Endothelial cell of umbilical vein (primary cell): Measurements from ENCODE around the gene PDLIM5. TPM values are rescaled to one million over a fixed set of nuclear protein-coding genes. Genes with fewer than 3 reads are reported as not detected.
A peak's percentile ranks its signal among the peaks of the same experiment; 100 is the strongest.

ENCODE experiments used
- BruUV-seq: library from RNA; stranded (reverse); fragments of 400-500 nt; replicated peaks from 2 replicates; lab custom pipeline; 2021; lab: Mats Ljungman, UMichigan
- CTCF ChIA-PET: fragments of 300-600, 350-600 bp; sonication (Branson Sonifier 250); formaldehyde crosslinking; loops from one replicate; lab custom pipeline; 2021; ENCODE audit warnings: antibody characterized with exemption, inconsistent platforms; lab: Charles Lee
- POLR2A ChIA-PET: fragments of 300-600, 350-600 bp; sonication (Branson Sonifier 250); formaldehyde crosslinking; loops from one replicate; lab custom pipeline; 2021; ENCODE audit warnings: antibody characterized with exemption, inconsistent platforms; lab: Charles Lee
- DNase-seq: peaks from one replicate; pipeline ENCODE4 v3.0.0-alpha.2; 2011; ENCODE audit warnings: low read depth, low spot score
- FAIRE-seq: peaks from 2 replicates; lab custom pipeline; 2011; peaks lifted over from hg19 to GRCh38; lab: Jason Lieb, UNC
- H2AFZ ChIP-seq: 2 replicates; pipeline ENCODE4 v1.6.0; 2012; ENCODE audit warnings: low read depth, low read length, control low read depth, inconsistent platforms
- H3K27ac ChIP-seq: 2 replicates; pipeline ENCODE4 v1.5.1; 2011; ENCODE audit warnings: low read depth, mild to moderate bottlenecking, control low read depth, low read length, moderate library complexity; ENCODE audit not compliant: insufficient read depth
- H3K27me3 ChIP-seq, 2 experiments: 2 replicates each; pipeline versions ENCODE4 v1.6.0 to v1.6.1; 2011; ENCODE audit warnings: low read length in 2 of 2, mixed read lengths in 1 of 2; ENCODE audit not compliant: control insufficient read depth in 2 of 2, insufficient read depth in 2 of 2
- H3K36me3 ChIP-seq, 2 experiments: 2 replicates in 1 of 2; 3 replicates in 1 of 2; pipeline ENCODE4 v1.5.1; 2011; ENCODE audit warnings: low read length in 2 of 2, mild to moderate bottlenecking in 1 of 2, moderate library complexity in 1 of 2; ENCODE audit not compliant: control insufficient read depth in 2 of 2, insufficient read depth in 2 of 2; ENCODE audit errors: extremely low read depth in 1 of 2
- H3K4me1 ChIP-seq: 3 replicates; pipeline ENCODE4 v1.5.1; 2011; ENCODE audit warnings: mild to moderate bottlenecking, low read length; ENCODE audit not compliant: control insufficient read depth, insufficient read depth; ENCODE audit errors: extremely low read depth
- H3K4me2 ChIP-seq: 2 replicates; pipeline ENCODE4 v1.6.1; 2011; ENCODE audit warnings: low read length, control low read depth, mixed read lengths; ENCODE audit not compliant: insufficient read depth
- H3K4me3 ChIP-seq, 3 experiments: fragments of 200-600 bp in 1 of 3; sonication (generic), shearing (Covaris generic) in 1 of 3; replicated peaks in 1 of 3; 2 replicates each; pipeline ENCODE4 v1.5.1; 2011 to 2016; ENCODE audit warnings: control low read depth in 3 of 3, low read length in 3 of 3, mild to moderate bottlenecking in 2 of 3, inconsistent platforms in 1 of 3, low read depth in 1 of 3, moderate library complexity in 1 of 3; ENCODE audit not compliant: insufficient read depth in 1 of 3
- H3K79me2 ChIP-seq: 2 replicates; pipeline ENCODE4 v1.6.0; 2012; ENCODE audit warnings: low read length, inconsistent platforms; ENCODE audit not compliant: control insufficient read depth, insufficient read depth
- H3K9ac ChIP-seq: replicated peaks from 2 replicates; pipeline ENCODE3; 2011; ENCODE audit warnings: low read length, control low read depth; ENCODE audit not compliant: insufficient read depth; ENCODE audit errors: extremely low read depth
- H3K9me1 ChIP-seq: replicated peaks from 3 replicates; pipeline ENCODE4 v1.6.0; 2011; ENCODE audit warnings: mild to moderate bottlenecking, low read length; ENCODE audit not compliant: control insufficient read depth, insufficient read depth; ENCODE audit errors: extremely low read depth
- H3K9me3 ChIP-seq: replicated peaks from 2 replicates; pipeline ENCODE4 v1.5.1; 2012; ENCODE audit warnings: low read length, inconsistent platforms; ENCODE audit not compliant: control insufficient read depth, insufficient read depth
- H4K20me1 ChIP-seq: replicated peaks from 2 replicates; pipeline ENCODE3; 2011; ENCODE audit warnings: mild to moderate bottlenecking, low read length; ENCODE audit not compliant: control insufficient read depth, insufficient read depth; ENCODE audit errors: extremely low read depth
- CTCF ChIP-seq, 2 donors: IDR thresholded peaks; 1 replicate in 1 of 2; 2 replicates in 1 of 2; pipeline ENCODE4 v1.5.1; 2011; ENCODE audit warnings: low read length in 2 of 2, mild to moderate bottlenecking in 2 of 2, moderate library complexity in 2 of 2, control low read depth in 1 of 2, inconsistent platforms in 1 of 2, low read depth in 1 of 2; ENCODE audit not compliant: insufficient read depth in 1 of 2; ENCODE audit errors: extremely low read depth in 1 of 2
- EZH2 ChIP-seq: IDR thresholded peaks from 2 replicates; pipeline ENCODE4 v1.6.1; 2012; ENCODE audit warnings: borderline replicate concordance, low read depth, mild to moderate bottlenecking, moderate library complexity, low read length, inconsistent platforms; ENCODE audit not compliant: severe bottlenecking
- FOS ChIP-seq: IDR thresholded peaks from 2 replicates; pipeline ENCODE4 v1.6.1; 2011; ENCODE audit warnings: mild to moderate bottlenecking, low read length, moderate library complexity, borderline replicate concordance; ENCODE audit not compliant: insufficient read depth
- GATA2 ChIP-seq: IDR thresholded peaks from 2 replicates; pipeline ENCODE4 v1.7.0; 2011; ENCODE audit warnings: low read depth, mild to moderate bottlenecking, moderate library complexity, mixed read lengths, low read length; ENCODE audit not compliant: insufficient read length, insufficient read depth
- JUN ChIP-seq: IDR thresholded peaks from 2 replicates; pipeline ENCODE4 v1.6.1; 2011; ENCODE audit warnings: borderline replicate concordance, low read depth; ENCODE audit not compliant: insufficient read length, insufficient read depth
- MYC ChIP-seq: IDR thresholded peaks from one replicate; pipeline ENCODE4 v1.6.1; 2011; ENCODE audit warnings: mild to moderate bottlenecking, low read depth, low read length
- POLR2A ChIP-seq: IDR thresholded peaks from 2 replicates; pipeline ENCODE4 v1.6.1; 2012; ENCODE audit warnings: low read depth, mild to moderate bottlenecking, control low read depth, low read length
- POLR2AphosphoS5 ChIP-seq: IDR thresholded peaks from 2 replicates; pipeline ENCODE4 v1.6.1; 2012; ENCODE audit warnings: low read depth, mild to moderate bottlenecking, control low read depth, low read length, moderate library complexity; ENCODE audit not compliant: insufficient read depth
- dilution Hi-C: fragments of 300-500 bp; cut with MboI; formaldehyde crosslinking; loops from one replicate; pipeline ENCODE4 v1.15.0; 2019; ENCODE audit warnings: low sequenced_read_pairs; ENCODE audit not compliant: extremely low pct_ligation_motif_present
- intact Hi-C: fragments of 100-400 bp; cut with micrococcal nuclease; formaldehyde crosslinking; loops from one replicate; pipeline ENCODE4 v1.10.0; 2022
- polyA plus RNA-seq, 4 experiments: library from polyadenylated mRNA; depleted of rRNA in 3 of 4; stranded (reverse) in 3 of 4; unstranded in 1 of 4; fragments of >200 nt; gene quantifications; 2 replicates each; pipeline versions ENCODE4 v1.2.1 to v1.2.3, GENCODE V29; 2011 to 2012; ENCODE audit warnings: missing spikeins in 1 of 4
- total RNA-seq: library from RNA; stranded (reverse); gene quantifications from 2 replicates; pipeline ENCODE4 v1.2.3, GENCODE V29; 2021
- TF ChIP-seq, protein P1 (sequence below): IDR thresholded peaks from 2 replicates; pipeline ENCODE4 v1.6.1; 2011; ENCODE audit not compliant: insufficient read depth, insufficient read length

PDLIM5 gene
- total and polyA plus RNA-seq, 2 donors (not counting 3 experiments of a cell fraction or from before 2014, with no cell fraction given), result 243 to 310 TPM

DNA sequence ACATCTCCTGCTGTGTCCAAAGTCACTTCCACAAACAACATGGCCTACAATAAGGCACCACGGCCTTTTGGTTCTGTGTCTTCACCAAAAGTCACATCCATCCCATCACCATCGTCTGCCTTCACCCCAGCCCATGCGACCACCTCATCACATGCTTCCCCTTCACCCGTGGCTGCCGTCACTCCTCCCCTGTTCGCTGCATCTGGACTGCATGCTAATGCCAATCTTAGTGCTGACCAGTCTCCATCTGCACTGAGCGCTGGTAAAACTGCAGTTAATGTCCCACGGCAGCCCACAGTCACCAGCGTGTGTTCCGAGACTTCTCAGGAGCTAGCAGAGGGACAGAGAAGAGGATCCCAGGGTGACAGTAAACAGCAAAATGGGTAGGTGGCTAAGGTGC is 123.9 kb downstream of the PDLIM5 start:
- dilution Hi-C loops (no loop called here), intact Hi-C loops (loop anchor here (5.0 kb wide), 1 partner anchor 123 kb away; the partner anchor contains the start of gene PDLIM5)
- Histone ChIP-seq H3K4me1 (peaks cover 29% of the 10 kb centered on the region), H3K9ac (no peak overlapping the region), H3K9me1 (no peaks in the 10 kb centered on the region), H3K4me3 (no peak overlapping the region), H3K36me3 (peaks cover 6 to 16% of the 10 kb centered on the region in 2 experiments), H3K79me2 (peaks cover 29% of the 10 kb centered on the region), H4K20me1 (no peaks in the 10 kb centered on the region), H3K4me2 (no peak overlapping the region), H3K27me3 (no peaks in the 10 kb centered on the region), H3K27ac (no peak overlapping the region), H2AFZ (no peak overlapping the region), H3K9me3 (no peaks in the 10 kb centered on the region)
- DNase-seq (no peak), FAIRE-seq (no peak)
- CTCF ChIA-PET, result interaction anchor here (1.0 to 2.0 kb wide), 3 partner anchors 14 to 169 kb away, joined by 3 to 5 read pairs (median 5); no protein-coding TSS in a partner anchor
- TF ChIP-seq POLR2AphosphoS5, result peak; percentile 3
- no peak for TF ChIP-seq EZH2
- POLR2A ChIA-PET, result no interaction called here
- BruUV-seq, result no TSS peak

DNA sequence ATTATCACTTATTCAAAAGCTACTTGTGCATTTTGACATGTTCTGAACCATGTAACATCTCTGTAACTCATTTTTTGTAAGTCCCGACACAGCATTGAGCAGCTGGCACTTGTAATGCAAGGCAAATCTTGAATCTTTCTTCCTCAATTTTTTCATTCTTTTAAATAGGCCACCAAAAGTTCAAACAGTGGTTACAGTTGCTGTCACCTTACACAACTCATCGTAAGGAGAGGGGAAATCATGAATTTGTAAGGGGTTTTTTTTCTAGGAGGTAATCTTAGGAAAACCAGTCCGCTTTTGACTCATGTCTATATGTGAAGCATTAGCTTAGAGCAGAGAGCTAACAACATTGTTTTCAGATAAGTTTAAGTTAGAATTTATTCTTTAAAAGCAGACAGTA is 124.5 kb downstream of the PDLIM5 start:
- no peak overlapping the region for H2AFZ ChIP-seq
- no peak overlapping the region for H3K4me2 ChIP-seq
- H3K4me1 ChIP-seq, result peaks cover 33% of the 10 kb centered on the region
- FAIRE-seq, result no peak
- CTCF ChIA-PET, result interaction anchor here (2.0 kb wide), 1 partner anchor 14 kb away, joined by 5 read pairs; no protein-coding TSS in a partner anchor
- H3K79me2 ChIP-seq, result peaks cover 31% of the 10 kb centered on the region
- DNase-seq, result no peak
- dilution Hi-C loops (no loop called here), intact Hi-C loops (loop anchor here (5.0 kb wide), 1 partner anchor 124 kb away; the partner anchor contains the start of gene PDLIM5)
- H3K36me3 ChIP-seq, result peaks cover 6 to 16% of the 10 kb centered on the region in 2 experiments
- H3K9me1 ChIP-seq, result no peaks in the 10 kb centered on the region
- H3K4me3 ChIP-seq, result no peak overlapping the region
- no peaks in the 10 kb centered on the region for H3K27me3 ChIP-seq
- POLR2A ChIA-PET, result no interaction called here
- no TSS peak for BruUV-seq
- H4K20me1 ChIP-seq, result no peaks in the 10 kb centered on the region
- H3K27ac ChIP-seq, result no peak overlapping the region
- TF ChIP-seq CTCF (IDR thresholded peaks at IDR 0.05; ENCODE audit: extremely low read depth in 1 of 2, insufficient read depth in 1 of 2, low read depth in 1 of 2, low read length in 2 of 2) (no peak), JUN (no peak), POLR2A (no peak), MYC (no peak), POLR2AphosphoS5 (no peak), FOS (no peak), GATA2 (no peak), EZH2 (no peak)
- TF ChIP-seq, protein P1, sequence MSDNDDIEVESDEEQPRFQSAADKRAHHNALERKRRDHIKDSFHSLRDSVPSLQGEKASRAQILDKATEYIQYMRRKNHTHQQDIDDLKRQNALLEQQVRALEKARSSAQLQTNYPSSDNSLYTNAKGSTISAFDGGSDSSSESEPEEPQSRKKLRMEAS, result no peak
- no peaks in the 10 kb centered on the region for H3K9me3 ChIP-seq
- no peak overlapping the region for H3K9ac ChIP-seq
